Measurements from ENCODE around the gene SNTN.

Gene SNTN

DNA sequence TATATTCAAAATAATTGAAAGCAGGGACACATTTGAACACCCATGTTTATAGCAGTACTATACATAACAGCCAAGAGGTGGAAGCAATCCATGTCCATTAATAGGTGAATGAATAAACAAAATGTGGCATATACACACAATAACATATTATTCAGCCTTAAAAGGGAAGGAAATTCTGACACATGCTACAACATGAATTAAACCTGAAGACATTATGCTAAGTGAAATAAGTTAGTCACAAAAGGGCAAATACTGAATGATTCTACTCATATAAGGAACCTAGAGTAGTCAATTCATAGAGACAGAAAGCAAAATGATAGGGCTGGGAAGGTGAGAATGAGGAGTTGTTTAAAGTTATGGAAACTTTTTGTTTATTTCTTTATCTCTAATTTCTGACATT lies 40.9 kb downstream of the SNTN start:
- peaks cover 28% of the 10 kb centered on the region for H3K9me3 ChIP-seq (ENCODE audit: insufficient read depth, low read length)
- H3K4me1 ChIP-seq (ENCODE audit: insufficient read depth, insufficient read length): no peaks in the 10 kb centered on the region
- TF ChIP-seq SUZ12 (IDR thresholded peaks at IDR 0.05; ENCODE audit: extremely low read depth, insufficient read depth, insufficient read length): no peak
- TF ChIP-seq YY1 (IDR thresholded peaks at IDR 0.05; ENCODE audit: insufficient read depth, insufficient read length): no peak
- TF ChIP-seq ZNF274 (IDR thresholded peaks at IDR 0.05; ENCODE audit: low read depth, low read length): no peak
- H3K27me3 ChIP-seq (ENCODE audit: insufficient read depth, insufficient read length): no peaks in the 10 kb centered on the region
- no peaks in the 10 kb centered on the region for H3K36me3 ChIP-seq (ENCODE audit: insufficient read depth, insufficient read length, low read length)
- H3K9ac ChIP-seq (ENCODE audit: insufficient read length, low read depth): no peak overlapping the region
- no peak for DNase-seq (ENCODE audit: low read depth, low spot score)
- H3K4me3 ChIP-seq (ENCODE audit: insufficient read length, low read depth): no peak overlapping the region

DNA sequence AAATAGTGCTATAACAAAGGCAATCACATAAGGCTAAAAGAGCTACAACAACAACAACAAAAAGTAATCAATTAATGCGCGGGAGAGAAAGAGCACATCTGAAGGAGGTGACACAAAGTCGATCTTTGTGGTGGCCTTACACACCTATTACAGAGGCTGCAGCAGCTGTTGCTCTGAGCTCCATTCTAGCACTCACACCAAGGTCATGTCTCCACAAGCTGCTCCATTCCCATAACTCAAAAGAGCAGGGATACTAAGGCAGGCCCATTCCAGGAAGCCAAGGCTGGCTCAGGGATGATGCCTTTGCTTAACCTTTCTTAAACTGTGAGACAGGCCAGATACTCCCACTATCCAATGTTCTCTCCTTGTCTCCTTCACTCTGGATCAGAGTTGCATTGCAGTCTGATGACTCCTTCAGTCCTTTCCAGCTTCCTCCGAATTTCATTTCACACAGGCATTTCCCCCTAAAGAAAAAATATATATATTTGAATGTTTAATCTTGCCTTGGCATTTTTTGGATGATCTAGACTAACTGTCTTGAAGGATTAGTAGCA lies 52.7 kb downstream of the SNTN start:
- Histone ChIP-seq H3K4me1 (ENCODE audit: insufficient read depth, insufficient read length) (no peaks in the 10 kb centered on the region), H3K36me3 (ENCODE audit: insufficient read depth, insufficient read length, low read length) (no peaks in the 10 kb centered on the region), H3K9me3 (ENCODE audit: insufficient read depth, low read length) (no peaks in the 10 kb centered on the region), H3K27me3 (ENCODE audit: insufficient read depth, insufficient read length) (no peaks in the 10 kb centered on the region), H3K4me3 (ENCODE audit: insufficient read length, low read depth) (no peak overlapping the region), H3K9ac (ENCODE audit: insufficient read length, low read depth) (no peak overlapping the region)
- no peak for TF ChIP-seq ZNF274 (IDR thresholded peaks at IDR 0.05; ENCODE audit: low read depth, low read length)
- no peak for TF ChIP-seq SUZ12 (IDR thresholded peaks at IDR 0.05; ENCODE audit: extremely low read depth, insufficient read depth, insufficient read length)
- no peak for TF ChIP-seq YY1 (IDR thresholded peaks at IDR 0.05; ENCODE audit: insufficient read depth, insufficient read length)
- no peak for DNase-seq (ENCODE audit: low read depth, low spot score)

DNA sequence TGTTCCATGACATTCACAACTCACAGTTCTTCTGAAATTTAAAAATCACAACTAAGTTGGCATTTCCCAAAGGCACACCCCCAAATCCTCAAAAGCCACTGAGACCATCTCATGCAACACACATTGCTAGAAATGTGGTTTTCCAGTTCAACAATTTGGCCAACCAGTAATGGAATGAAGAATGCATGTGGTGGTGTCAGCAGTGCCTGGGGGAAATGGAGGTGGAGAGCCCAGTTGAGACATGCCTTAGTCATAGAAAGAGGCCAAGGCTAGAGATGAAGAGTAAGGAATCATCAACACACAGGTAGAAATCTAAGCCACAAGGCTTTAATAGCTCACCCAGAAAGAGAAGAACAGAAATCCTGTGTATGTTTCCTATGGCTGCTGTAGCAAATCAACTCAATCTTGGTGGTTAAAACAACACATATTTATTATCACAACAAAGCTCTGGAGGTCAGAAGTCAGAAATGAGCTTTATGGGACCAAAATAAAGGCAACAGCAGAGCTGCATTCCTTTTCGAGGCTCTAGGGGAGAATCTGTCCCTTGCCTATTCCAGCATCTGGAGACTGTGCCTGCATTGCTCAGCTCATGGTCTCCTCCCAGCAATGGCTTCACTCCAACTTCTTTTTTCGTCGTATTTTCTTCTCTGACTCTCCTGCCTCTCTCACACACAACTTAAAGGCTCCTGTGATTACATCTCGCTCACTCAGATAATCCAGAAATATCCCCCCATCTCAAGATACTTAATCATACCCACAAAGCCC lies 54.0 kb downstream of the SNTN start:
- H3K9me3 ChIP-seq (ENCODE audit: insufficient read depth, low read length): no peaks in the 10 kb centered on the region
- no peaks in the 10 kb centered on the region for H3K36me3 ChIP-seq (ENCODE audit: insufficient read depth, insufficient read length, low read length)
- no peak overlapping the region for H3K9ac ChIP-seq (ENCODE audit: insufficient read length, low read depth)
- TF ChIP-seq YY1 (IDR thresholded peaks at IDR 0.05; ENCODE audit: insufficient read depth, insufficient read length) (no peak), SUZ12 (IDR thresholded peaks at IDR 0.05; ENCODE audit: extremely low read depth, insufficient read depth, insufficient read length) (no peak), ZNF274 (IDR thresholded peaks at IDR 0.05; ENCODE audit: low read depth, low read length) (no peak)
- no peaks in the 10 kb centered on the region for H3K27me3 ChIP-seq (ENCODE audit: insufficient read depth, insufficient read length)
- H3K4me1 ChIP-seq (ENCODE audit: insufficient read depth, insufficient read length): no peaks in the 10 kb centered on the region
- no peak overlapping the region for H3K4me3 ChIP-seq (ENCODE audit: insufficient read length, low read depth)
- DNase-seq (ENCODE audit: low read depth, low spot score): no peak

DNA sequence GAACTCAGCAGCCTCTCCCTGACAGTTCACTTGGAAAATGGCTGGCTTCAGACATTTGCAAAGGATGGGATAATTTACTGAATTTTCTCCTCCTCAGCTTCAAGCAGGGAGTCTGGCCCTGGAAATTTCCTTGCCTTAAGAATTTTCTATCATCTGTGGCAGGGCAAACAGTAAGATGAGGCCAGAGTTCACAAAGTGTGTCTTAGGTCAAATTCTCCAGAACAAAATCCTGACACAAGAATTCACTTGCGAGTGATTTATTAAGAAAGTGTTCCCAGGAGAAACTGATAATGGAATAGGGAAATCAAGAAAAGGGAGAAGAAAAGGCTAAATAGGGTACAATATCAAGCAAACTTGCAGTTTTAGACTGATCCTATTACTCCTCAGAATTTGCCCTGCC lies 55.3 kb downstream of the SNTN start:
- DNase-seq (ENCODE audit: low read depth, low spot score): no peak
- no peaks in the 10 kb centered on the region for H3K27me3 ChIP-seq (ENCODE audit: insufficient read depth, insufficient read length)
- no peaks in the 10 kb centered on the region for H3K9me3 ChIP-seq (ENCODE audit: insufficient read depth, low read length)
- H3K4me3 ChIP-seq (ENCODE audit: insufficient read length, low read depth): no peak overlapping the region
- H3K4me1 ChIP-seq (ENCODE audit: insufficient read depth, insufficient read length): no peaks in the 10 kb centered on the region
- H3K36me3 ChIP-seq (ENCODE audit: insufficient read depth, insufficient read length, low read length): no peaks in the 10 kb centered on the region
- no peak overlapping the region for H3K9ac ChIP-seq (ENCODE audit: insufficient read length, low read depth)
- no peak for TF ChIP-seq ZNF274 (IDR thresholded peaks at IDR 0.05; ENCODE audit: low read depth, low read length)
- TF ChIP-seq SUZ12 (IDR thresholded peaks at IDR 0.05; ENCODE audit: extremely low read depth, insufficient read depth, insufficient read length): no peak
- TF ChIP-seq YY1 (IDR thresholded peaks at IDR 0.05; ENCODE audit: insufficient read depth, insufficient read length): no peak

DNA sequence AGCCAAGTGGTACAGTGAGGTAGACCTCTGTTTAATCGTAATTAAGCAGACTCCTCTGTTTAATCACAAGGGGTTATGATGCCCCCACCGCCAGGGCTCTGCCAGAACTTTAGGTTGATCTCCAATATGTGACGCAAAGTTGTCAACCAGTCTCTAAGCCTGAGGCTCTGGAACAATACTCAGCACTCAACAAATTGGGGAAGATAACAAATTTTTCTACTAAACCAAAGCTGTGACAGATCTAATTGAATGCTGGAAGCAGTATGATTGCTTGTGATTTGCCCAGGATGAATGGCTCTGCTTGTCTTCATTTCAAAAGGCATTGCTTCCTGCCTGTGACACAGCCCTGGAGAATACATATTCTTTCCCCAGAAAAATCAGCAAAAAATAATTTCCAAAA lies 57.1 kb downstream of the SNTN start:
- H3K27me3 ChIP-seq (ENCODE audit: insufficient read depth, insufficient read length): no peaks in the 10 kb centered on the region
- no peaks in the 10 kb centered on the region for H3K9me3 ChIP-seq (ENCODE audit: insufficient read depth, low read length)
- no peak overlapping the region for H3K9ac ChIP-seq (ENCODE audit: insufficient read length, low read depth)
- TF ChIP-seq YY1 (IDR thresholded peaks at IDR 0.05; ENCODE audit: insufficient read depth, insufficient read length) (no peak), SUZ12 (IDR thresholded peaks at IDR 0.05; ENCODE audit: extremely low read depth, insufficient read depth, insufficient read length) (no peak), ZNF274 (IDR thresholded peaks at IDR 0.05; ENCODE audit: low read depth, low read length) (no peak)
- no peak for DNase-seq (ENCODE audit: low read depth, low spot score)
- no peaks in the 10 kb centered on the region for H3K4me1 ChIP-seq (ENCODE audit: insufficient read depth, insufficient read length)
- no peaks in the 10 kb centered on the region for H3K36me3 ChIP-seq (ENCODE audit: insufficient read depth, insufficient read length, low read length)
- H3K4me3 ChIP-seq (ENCODE audit: insufficient read length, low read depth): no peak overlapping the region
